GM23338 (cell line): ENCODE results near the gene ICAM4.
A peak's percentile ranks its signal among the peaks of the same experiment; 100 is the strongest.

Experiments
- CREB1 ChIP-seq: fragments of 250-450 bp; sonication (Bioruptor Pico); IDR thresholded peaks from 2 replicates; pipeline ENCODE4 v1.5.0; 2020; ENCODE audit warnings: low read depth, mild to moderate bottlenecking, moderate library complexity
- ETS1 ChIP-seq: IDR thresholded peaks from 2 replicates; pipeline ENCODE4 v1.6.1; 2016; ENCODE audit warnings: antibody characterized with exemption
- EZH2 ChIP-seq: fragments of 200-600 bp; sonication (generic); IDR thresholded peaks from one replicate; pipeline ENCODE4 v1.8.0; 2017; ENCODE audit warnings: antibody characterized with exemption, mild to moderate bottlenecking, low read depth; ENCODE audit not compliant: unreplicated experiment
- EZH2phosphoT487 ChIP-seq: fragments of 200-600 bp; sonication (generic); IDR thresholded peaks from one replicate; pipeline ENCODE4 v1.8.1; 2018; ENCODE audit warnings: antibody characterized with exemption; ENCODE audit not compliant: unreplicated experiment
- POLR2AphosphoS5 ChIP-seq: IDR thresholded peaks from 2 replicates; pipeline ENCODE4 v1.6.1; 2016; ENCODE audit warnings: antibody characterized with exemption, low read depth
- STAT1 ChIP-seq: IDR thresholded peaks from one replicate; pipeline ENCODE4 v1.6.1; 2016; ENCODE audit warnings: antibody characterized with exemption; ENCODE audit not compliant: unreplicated experiment
- TF ChIP-seq, protein P1 (sequence below), 2 experiments: fragments of 200-600 bp in 1 of 2; sonication (generic) in 1 of 2; conservative IDR thresholded peaks; 2 replicates each; pipeline versions ENCODE4 v1.5.1 to v1.6.1; 2016 to 2017; ENCODE audit warnings: antibody characterized with exemption in 2 of 2, low read depth in 2 of 2, mild to moderate bottlenecking in 2 of 2, moderate library complexity in 1 of 2
- TF ChIP-seq, protein P2 (sequence below): IDR thresholded peaks from one replicate; pipeline ENCODE4 v1.6.1; 2018; ENCODE audit warnings: antibody characterized with exemption; ENCODE audit not compliant: unreplicated experiment
- TF ChIP-seq, protein P3 (sequence below): fragments of 250-450 bp; sonication (Bioruptor Pico); IDR thresholded peaks from 2 replicates; pipeline ENCODE4 v1.5.0; 2020; ENCODE audit warnings: mild to moderate bottlenecking, moderate library complexity

DNA sequence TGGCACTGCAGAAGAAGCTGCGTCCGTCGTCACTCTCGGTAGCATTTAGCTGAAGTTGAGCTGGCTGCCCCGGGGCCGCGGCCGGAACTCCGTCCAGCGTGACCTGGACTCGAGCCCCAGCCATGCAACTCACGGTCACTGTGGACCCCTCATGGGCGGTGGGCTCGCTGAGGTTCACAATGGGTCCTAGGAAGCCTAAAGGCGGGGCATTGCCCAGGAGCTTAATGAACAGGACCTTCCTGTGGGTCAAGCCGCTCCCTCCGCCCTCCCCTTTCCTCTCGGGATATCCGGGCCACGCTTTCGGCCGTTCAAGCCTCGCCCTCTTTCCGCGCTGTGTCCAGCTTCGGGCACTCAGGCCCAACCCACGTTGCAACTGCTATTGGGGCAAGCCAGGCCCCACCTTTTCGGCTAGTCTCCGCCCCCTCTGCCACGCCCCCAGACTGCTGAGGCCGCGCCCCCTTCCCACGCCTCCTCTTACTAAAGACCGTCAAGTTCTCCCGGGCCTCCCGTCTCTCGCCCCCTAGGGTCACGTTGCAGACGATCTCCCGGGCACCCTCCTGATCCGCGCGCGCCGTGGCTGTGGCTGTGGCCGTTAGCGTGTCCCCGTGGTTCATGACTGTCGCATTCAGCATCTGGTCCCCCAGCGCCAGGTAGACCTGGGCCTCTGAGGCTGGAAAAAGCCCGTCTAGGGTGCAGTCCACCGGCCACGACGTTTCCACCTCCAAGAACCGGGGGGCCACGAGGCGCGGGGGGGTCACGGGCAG, 48.0 kb downstream of the ICAM4 start:
- TF ChIP-seq POLR2AphosphoS5 (peak; percentile 66), EZH2 (no peak), ETS1 (no peak), CREB1 (no peak), STAT1 (no peak), EZH2phosphoT487 (no peak)
- TF ChIP-seq, protein P1, sequence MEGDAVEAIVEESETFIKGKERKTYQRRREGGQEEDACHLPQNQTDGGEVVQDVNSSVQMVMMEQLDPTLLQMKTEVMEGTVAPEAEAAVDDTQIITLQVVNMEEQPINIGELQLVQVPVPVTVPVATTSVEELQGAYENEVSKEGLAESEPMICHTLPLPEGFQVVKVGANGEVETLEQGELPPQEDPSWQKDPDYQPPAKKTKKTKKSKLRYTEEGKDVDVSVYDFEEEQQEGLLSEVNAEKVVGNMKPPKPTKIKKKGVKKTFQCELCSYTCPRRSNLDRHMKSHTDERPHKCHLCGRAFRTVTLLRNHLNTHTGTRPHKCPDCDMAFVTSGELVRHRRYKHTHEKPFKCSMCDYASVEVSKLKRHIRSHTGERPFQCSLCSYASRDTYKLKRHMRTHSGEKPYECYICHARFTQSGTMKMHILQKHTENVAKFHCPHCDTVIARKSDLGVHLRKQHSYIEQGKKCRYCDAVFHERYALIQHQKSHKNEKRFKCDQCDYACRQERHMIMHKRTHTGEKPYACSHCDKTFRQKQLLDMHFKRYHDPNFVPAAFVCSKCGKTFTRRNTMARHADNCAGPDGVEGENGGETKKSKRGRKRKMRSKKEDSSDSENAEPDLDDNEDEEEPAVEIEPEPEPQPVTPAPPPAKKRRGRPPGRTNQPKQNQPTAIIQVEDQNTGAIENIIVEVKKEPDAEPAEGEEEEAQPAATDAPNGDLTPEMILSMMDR (conservative IDR thresholded peaks at IDR 0.05; ENCODE audit: low read depth in 2 of 2), result peak; percentile 13 to 21; a peak in 3 of 4 replicates
- TF ChIP-seq, protein P2, sequence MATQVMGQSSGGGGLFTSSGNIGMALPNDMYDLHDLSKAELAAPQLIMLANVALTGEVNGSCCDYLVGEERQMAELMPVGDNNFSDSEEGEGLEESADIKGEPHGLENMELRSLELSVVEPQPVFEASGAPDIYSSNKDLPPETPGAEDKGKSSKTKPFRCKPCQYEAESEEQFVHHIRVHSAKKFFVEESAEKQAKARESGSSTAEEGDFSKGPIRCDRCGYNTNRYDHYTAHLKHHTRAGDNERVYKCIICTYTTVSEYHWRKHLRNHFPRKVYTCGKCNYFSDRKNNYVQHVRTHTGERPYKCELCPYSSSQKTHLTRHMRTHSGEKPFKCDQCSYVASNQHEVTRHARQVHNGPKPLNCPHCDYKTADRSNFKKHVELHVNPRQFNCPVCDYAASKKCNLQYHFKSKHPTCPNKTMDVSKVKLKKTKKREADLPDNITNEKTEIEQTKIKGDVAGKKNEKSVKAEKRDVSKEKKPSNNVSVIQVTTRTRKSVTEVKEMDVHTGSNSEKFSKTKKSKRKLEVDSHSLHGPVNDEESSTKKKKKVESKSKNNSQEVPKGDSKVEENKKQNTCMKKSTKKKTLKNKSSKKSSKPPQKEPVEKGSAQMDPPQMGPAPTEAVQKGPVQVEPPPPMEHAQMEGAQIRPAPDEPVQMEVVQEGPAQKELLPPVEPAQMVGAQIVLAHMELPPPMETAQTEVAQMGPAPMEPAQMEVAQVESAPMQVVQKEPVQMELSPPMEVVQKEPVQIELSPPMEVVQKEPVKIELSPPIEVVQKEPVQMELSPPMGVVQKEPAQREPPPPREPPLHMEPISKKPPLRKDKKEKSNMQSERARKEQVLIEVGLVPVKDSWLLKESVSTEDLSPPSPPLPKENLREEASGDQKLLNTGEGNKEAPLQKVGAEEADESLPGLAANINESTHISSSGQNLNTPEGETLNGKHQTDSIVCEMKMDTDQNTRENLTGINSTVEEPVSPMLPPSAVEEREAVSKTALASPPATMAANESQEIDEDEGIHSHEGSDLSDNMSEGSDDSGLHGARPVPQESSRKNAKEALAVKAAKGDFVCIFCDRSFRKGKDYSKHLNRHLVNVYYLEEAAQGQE, result no peak
- TF ChIP-seq, protein P3, sequence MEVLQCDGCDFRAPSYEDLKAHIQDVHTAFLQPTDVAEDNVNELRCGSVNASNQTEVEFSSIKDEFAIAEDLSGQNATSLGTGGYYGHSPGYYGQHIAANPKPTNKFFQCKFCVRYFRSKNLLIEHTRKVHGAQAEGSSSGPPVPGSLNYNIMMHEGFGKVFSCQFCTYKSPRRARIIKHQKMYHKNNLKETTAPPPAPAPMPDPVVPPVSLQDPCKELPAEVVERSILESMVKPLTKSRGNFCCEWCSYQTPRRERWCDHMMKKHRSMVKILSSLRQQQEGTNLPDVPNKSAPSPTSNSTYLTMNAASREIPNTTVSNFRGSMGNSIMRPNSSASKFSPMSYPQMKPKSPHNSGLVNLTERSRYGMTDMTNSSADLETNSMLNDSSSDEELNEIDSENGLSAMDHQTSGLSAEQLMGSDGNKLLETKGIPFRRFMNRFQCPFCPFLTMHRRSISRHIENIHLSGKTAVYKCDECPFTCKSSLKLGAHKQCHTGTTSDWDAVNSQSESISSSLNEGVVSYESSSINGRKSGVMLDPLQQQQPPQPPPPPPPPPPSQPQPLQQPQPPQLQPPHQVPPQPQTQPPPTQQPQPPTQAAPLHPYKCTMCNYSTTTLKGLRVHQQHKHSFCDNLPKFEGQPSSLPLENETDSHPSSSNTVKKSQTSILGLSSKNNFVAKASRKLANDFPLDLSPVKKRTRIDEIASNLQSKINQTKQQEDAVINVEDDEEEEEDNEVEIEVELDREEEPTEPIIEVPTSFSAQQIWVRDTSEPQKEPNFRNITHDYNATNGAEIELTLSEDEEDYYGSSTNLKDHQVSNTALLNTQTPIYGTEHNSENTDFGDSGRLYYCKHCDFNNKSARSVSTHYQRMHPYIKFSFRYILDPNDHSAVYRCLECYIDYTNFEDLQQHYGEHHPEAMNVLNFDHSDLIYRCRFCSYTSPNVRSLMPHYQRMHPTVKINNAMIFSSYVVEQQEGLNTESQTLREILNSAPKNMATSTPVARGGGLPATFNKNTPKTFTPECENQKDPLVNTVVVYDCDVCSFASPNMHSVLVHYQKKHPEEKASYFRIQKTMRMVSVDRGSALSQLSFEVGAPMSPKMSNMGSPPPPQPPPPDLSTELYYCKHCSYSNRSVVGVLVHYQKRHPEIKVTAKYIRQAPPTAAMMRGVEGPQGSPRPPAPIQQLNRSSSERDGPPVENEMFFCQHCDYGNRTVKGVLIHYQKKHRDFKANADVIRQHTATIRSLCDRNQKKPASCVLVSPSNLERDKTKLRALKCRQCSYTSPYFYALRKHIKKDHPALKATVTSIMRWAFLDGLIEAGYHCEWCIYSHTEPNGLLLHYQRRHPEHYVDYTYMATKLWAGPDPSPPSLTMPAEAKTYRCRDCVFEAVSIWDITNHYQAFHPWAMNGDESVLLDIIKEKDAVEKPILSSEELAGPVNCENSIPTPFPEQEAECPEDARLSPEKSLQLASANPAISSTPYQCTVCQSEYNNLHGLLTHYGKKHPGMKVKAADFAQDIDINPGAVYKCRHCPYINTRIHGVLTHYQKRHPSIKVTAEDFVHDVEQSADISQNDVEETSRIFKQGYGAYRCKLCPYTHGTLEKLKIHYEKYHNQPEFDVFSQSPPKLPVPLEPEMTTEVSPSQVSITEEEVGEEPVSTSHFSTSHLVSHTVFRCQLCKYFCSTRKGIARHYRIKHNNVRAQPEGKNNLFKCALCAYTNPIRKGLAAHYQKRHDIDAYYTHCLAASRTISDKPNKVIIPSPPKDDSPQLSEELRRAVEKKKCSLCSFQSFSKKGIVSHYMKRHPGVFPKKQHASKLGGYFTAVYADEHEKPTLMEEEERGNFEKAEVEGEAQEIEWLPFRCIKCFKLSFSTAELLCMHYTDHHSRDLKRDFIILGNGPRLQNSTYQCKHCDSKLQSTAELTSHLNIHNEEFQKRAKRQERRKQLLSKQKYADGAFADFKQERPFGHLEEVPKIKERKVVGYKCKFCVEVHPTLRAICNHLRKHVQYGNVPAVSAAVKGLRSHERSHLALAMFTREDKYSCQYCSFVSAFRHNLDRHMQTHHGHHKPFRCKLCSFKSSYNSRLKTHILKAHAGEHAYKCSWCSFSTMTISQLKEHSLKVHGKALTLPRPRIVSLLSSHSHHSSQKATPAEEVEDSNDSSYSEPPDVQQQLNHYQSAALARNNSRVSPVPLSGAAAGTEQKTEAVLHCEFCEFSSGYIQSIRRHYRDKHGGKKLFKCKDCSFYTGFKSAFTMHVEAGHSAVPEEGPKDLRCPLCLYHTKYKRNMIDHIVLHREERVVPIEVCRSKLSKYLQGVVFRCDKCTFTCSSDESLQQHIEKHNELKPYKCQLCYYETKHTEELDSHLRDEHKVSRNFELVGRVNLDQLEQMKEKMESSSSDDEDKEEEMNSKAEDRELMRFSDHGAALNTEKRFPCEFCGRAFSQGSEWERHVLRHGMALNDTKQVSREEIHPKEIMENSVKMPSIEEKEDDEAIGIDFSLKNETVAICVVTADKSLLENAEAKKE, result no peak
